Measurements from ENCODE around the gene NIM1K.
"Not testable (repeated sequence)": the region's sequence is repeated elsewhere in the genome, so short reads cannot be mapped to it uniquely, and the experiment has no call there.

The NIM1K gene

GRCh38 chr5:43225649-43226245 is 33.7 kb downstream of the NIM1K start:
- no peak for DNase-seq (ENCODE audit: low read depth in 1 of 2, low spot score in 1 of 2)

DNA sequence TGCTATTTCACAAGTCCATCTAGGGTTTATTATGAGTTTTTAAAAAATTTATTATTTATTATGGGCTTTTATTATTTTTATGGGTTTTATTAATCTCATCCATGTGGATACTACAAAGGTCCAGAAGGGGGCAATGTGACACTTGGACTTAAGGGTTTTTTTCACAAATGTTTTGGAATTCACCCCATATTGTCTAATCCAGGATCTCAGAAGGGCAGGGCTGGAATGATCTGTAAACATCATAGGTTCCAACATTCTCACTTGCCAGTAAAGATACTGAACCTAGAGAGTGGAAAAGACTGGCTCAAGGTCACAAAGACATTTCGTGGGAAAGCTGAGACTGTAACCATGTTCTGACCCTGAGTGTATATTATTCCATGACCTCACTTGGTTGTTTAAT is 35.6 kb downstream of the NIM1K start:
- no peak for DNase-seq (ENCODE audit: low read depth in 1 of 2, low spot score in 1 of 2)

GRCh38 chr5:43230707-43231106 is 38.7 kb downstream of the NIM1K start:
- DNase-seq (ENCODE audit: low read depth in 1 of 2, low spot score in 1 of 2), result no peak

- DNase-seq (ENCODE audit: low read depth in 1 of 2, low spot score in 1 of 2), result no peak
These were observed 40.0 kb downstream of the NIM1K start for GRCh38 chr5:43231977-43232376.

DNA sequence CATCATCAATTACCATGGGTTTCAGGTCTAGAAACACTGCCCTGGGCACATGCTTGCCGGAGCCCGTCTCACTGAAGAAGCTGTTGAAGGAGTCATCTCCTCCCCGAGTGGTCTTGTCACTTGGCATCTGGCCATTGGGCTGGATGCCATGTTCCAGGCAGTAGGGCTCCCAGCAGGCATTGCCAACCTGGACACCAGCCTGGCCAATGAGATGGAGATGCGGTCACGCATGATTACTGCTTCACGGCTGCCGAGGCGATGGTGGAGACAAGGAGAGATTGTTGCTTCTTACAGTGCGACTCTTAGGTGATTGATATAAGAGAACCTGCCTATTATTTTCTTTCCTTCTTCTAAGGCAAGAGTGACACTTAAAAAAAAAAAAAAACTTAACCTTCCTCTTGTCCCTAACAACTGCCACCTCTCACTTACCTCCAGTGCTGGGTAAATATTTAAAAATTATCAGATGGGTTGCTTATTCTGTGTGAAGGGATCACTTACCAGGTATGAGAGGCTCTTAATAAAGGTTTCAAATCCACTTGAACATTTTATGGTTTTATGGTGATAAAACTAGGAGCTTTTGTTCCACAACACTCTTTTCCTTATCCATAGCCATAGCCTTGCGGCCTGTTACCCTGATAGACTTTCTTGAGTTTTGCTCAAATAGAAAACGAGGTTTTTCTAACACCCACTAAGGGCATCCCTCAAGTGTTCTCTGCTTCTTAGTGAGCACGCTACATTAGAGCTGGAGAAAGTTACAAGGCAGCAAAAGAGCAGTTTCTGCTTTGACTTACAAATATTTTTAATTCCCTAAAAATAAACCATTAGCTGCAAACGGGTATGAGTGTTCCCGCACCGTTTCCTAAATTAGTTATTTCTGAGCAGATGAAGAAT is 41.2 kb downstream of the NIM1K start:
- no peak for DNase-seq (ENCODE audit: low read depth in 1 of 2, low spot score in 1 of 2)

DNA sequence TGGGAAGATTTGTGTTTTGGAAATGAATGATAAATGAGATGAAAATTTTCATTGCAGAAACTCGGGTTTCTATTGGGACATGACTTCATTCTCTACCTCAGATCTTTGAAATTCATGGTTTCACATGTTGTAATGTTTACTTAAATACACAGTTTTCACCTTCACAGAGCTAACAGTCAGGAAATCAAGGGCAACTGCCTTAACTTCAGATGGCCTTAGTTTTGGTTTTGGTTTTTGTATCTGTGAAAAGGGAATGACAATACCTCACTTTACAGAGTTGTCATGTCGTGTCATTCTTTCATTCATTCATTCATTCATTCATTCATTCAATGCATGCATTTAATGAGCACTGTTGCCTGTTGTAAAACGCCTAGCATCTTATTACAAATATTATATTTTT is 41.9 kb downstream of the NIM1K start:
- no peak for DNase-seq (ENCODE audit: low read depth in 1 of 2, low spot score in 1 of 2)

DNA sequence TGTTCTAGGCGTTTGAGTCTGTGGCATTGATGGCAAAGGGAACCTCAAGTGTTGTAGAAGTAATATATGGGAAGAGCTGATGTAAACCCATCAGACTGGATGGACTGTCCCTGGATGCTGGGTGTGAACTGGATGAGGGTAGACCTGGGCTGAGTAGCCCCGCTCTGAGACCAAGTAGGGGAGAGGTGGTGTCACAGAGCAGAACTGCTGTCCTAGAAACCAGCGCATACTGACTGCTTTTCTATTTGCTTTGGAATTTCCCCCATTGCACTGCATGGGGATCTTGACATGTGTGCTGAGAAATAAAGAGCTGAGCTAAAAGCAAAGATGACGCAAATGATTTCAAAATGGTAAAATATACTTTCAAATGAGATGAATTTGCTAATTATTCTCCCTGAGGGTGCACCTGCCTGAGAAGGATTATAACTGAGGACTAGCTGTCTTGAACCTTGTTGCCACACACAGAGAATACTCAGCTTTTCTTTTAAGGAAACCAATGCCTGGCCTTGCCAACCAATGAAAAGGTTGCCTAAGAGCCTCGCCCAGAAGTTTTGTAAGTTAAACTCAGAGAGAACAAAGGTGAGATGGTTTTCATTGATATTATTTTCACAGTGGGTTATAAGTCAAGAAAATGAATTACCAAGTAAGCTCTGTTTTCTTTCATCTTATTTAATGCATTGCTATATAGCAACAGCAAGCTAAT is 44.8 kb downstream of the NIM1K start:
- DNase-seq (ENCODE audit: low read depth in 1 of 2, low spot score in 1 of 2), result no peak

DNA sequence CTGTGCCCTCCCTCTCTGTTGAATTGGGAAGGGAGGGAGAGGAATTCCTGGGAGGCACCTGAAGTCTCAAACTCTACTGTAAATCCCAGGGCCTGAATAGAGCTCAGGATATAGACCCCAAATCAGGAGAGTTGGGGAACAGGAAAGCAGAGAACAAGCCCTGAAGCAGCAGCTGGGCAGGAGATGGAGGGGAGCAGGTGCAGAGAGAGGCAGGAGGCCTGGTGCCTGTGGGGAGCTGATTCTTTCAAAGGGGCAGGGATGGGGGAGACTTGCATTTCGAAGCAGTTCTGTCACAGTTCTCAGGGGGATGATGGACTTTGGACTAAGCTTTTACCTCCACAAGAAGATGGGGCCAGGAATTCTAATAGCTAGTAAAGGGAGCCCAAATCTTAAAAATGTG is 50.2 kb downstream of the NIM1K start:
- DNase-seq (ENCODE audit: low read depth in 1 of 2, low spot score in 1 of 2), result no peak

DNA sequence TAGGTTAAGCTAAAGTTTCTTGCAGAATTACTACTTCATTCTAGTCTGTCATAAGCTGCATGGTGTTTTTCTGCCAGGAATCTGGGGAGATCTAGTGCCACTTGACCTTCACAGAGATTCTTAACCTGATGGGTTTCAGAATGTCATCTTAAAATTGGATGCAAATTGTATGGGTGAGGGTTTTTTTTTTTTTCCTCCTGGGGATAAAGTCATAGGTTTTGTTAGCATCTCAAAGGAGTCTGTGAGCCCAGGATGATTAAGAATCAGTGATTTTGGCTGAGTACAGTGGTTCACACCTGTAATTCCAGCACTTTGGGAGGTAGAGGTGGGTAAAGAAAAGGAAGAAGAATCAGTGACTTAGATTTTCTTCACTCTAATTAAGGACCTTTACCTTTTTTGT is 51.2 kb downstream of the NIM1K start:
- no peak for DNase-seq (ENCODE audit: low read depth in 1 of 2, low spot score in 1 of 2)

DNA sequence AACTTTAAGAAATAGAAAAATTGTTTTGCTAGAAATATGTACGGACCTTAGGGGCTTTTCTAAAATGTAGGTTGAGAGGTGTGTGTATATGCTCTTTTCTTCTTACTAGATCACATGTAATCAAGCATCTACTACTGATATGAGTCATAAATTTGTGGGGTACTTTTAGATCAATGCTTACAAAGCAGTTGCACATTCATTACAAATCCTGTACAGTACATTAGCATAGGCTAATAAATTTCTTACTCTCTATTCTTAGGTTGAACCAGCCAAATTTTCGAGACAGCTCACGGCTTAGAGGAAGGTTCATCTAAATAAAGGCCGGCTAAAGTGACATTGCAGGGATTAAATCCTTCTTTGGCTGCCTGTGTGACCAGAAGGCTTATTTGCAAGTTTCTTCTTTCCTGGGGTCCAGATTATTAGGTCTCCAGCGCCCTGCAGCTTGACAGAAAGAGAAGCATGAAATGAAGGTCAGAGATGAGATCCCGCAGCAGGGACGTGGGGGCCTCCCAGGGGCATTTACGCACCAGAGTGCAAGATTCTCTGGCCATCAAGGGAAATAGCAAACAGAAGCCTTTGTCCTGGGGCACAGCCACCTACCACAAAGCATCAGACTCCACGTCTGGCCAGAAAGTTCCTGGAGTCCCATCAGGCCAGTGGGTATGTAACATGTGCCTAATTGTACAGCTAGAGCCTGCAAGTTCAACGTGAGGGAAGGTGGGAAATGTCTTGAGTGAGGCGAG is 53.0 kb downstream of the NIM1K start:
- DNase-seq (ENCODE audit: low read depth in 1 of 2, low spot score in 1 of 2), result no peak

DNA sequence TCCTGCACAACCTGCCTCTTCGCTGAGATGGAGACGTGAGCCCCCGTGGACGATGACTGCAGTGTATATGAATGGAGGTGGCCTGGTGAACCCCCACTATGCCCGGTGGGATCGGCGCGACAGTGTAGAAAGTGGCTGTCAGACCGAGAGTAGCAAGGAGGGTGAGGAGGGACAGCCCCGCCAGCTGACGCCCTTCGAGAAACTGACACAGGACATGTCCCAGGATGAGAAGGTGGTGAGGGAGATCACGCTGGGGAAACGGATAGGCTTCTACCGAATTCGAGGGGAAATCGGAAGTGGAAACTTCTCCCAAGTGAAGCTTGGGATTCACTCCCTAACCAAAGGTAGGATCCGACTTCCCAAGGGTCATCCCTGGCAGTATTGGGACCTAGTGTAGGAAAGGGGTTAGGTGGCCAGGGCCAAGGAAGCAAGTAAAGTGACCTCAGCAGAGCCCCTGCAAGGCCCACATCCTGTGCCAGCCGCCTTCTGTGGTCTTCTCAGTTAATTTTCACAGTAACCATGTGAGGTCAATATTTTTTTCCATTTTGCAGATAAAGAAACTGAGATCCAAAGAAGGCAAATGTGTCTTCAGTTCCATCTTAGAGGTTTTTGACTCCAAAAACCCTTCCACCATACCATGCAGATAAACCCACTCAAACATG is 53.8 kb downstream of the NIM1K start:
- DNase-seq (ENCODE audit: low read depth in 1 of 2, low spot score in 1 of 2), result no peak

DNA sequence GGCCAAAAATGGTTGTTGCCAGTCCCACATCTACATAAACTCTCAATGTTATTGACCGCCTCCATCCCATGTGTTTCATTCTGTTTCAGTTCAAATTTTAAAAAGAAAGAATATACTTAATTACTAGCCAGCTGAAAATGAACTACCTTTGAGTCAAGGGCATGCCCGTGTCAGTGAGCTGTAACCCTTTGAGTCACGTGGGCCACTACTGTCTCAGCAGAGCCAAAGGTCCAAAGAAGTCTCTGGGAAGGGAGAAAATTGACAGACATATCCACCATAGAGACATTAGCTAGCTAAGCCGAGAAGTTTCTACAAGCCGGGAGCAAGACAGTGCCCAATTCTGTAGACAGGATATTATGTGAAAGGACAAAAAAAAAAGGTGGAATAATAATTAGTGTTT is 59.7 kb downstream of the NIM1K start:
- no peak for DNase-seq (ENCODE audit: low read depth in 1 of 2, low spot score in 1 of 2)

DNA sequence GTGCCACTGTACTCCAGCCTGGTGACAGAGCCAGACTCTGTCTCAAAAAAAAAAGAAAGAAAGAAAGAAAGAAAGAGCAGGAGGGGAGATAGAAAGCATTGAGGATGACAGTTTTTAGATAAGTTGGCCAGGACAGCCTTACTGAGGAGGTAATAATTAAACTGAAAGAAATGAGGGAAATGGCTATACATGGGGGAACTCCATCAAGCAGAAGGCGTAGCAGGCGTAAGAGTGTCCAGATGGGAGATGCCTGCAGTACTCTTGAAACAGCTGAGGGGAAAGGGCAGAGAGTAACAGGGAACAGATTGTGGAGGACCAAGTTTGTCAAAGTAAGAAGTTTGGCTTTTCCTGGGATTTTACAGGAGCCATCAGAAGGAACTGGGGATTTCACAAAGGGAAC is 63.7 kb downstream of the NIM1K start:
- no peak for DNase-seq (ENCODE audit: low read depth in 1 of 2, low spot score in 1 of 2)

DNA sequence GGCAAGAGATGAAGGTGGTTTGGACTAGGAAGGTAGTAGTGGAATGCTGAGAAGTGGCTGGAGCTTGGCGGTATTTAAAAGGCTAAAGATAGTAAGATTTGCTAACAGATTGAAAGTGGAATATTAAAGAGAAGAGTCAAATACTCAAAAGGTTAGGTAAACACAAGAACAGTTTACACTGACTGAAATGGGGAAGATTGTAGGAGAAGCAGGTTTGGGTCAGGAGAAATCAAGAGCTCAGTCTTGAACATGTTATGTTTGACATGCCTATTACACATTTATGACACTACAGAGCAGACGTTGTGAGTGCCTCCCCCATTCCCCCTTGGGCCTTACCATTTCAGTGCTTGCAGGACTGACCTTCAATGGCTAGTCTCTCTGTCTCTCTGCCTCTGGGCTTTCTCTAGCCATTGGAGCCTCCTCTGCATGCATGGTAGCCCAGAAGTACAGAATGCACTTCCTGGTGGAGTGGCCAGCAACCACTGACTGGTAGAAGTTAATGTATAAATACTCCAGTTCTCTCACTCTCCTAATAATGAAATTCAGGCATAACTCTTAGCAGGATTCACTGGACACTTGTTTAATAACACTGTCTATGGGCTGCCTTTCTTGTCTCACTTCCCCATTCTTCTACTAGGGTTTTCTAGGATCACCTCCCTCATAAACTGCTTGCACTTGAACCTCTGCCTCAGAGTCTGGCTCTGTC is 64.4 kb downstream of the NIM1K start:
- no peak for DNase-seq (ENCODE audit: low read depth in 1 of 2, low spot score in 1 of 2)

- DNase-seq (ENCODE audit: low read depth in 1 of 2, low spot score in 1 of 2), result no peak
These were observed 66.1 kb downstream of the NIM1K start for GRCh38 chr5:43258116-43258515.

DNA sequence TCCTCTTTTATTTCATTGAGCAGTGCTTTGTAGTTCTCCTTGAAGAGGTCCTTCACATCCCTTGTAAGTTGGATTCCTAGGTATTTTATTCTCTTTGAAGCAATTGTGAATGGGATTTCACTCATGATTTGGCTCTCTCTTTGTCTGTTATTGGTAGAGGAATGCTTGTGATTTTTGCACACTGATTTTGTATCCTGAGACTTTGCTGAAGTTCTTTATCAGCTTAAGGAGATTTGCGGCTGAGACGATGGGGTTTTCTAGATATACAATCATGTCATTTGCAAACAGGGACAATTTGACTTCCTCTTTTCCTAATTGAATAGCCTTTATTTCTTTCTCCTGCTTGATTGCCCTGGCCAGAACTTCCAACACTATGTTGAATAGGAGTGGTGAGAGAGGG is 70.2 kb downstream of the NIM1K start:
- DNase-seq (ENCODE audit: low read depth in 1 of 2, low spot score in 1 of 2), result not testable (repeated sequence)

DNA sequence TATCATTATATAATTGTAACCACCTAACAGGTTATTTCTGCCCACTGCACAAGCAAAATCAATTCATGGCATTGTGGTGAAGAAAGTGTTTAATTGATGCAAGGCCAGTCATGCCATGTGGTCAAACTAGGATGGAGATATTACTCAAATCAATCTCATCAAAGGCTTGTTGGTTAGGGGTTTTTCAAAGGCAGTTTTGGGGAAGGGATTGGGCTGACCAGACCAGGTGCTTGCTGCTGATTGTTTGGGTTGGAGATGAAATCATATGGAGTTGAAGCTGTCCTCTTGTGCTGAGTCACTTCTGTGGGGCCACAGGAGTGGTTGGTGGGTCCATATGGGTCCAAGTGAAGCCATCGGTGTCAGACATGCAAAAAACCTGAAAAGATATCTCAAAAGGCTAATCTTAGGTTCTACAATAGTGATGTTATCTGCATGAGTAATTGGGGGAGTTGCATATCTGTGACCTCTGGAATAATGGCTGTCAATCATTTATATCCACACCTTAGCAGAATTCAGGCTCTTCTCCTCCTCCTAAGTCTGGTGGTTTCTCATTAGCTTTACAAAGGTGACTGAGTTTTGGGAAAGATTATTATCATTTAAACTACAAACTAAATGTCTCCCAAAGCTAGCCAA is 76.3 kb downstream of the NIM1K start:
- DNase-seq (ENCODE audit: low read depth in 1 of 2, low spot score in 1 of 2), result no peak

DNA sequence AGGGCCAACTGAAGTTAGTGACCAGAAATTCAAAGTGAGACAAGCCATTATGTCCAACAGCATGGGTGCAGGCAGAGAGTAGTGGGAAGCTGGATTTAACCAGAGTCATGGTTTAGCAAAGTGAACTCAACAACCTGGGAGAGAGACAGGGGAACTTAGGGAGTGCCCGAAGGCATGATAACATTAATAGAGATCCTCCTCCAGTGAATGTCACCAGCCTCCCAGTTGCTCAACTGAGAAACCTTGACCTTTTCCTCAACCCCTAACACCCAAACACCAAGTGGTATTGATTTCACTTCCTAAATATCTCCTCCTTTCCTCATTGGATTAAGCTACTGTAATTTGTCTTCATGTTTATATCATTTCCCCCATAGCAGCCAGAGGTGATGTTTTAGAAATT is 78.6 kb downstream of the NIM1K start:
- no peak for DNase-seq (ENCODE audit: low read depth in 1 of 2, low spot score in 1 of 2)

DNA sequence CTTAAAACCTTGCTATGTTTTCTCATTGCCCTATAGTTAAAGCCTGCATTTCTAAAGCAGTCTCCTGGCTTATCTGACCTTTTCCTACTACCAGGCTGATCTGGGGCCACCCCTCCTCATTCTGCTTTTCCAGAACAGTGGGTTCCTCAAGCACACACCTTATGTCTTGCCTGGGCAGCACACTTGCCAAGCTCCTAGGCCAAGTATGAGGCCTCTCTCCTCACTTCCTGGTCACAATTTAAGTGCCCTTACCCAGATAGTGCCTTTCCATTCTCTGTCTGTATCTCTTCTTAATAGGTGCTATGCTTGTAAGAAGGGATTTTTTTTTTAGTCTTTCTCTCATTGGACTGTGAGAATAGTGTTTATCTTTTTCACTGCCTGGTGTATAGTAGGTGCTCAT is 81.5 kb downstream of the NIM1K start:
- DNase-seq (ENCODE audit: low read depth in 1 of 2, low spot score in 1 of 2), result no peak
